HepG2 (cell line): Measurements from ENCODE around the gene CYP27A1. TPM values are rescaled to one million over a fixed set of nuclear protein-coding genes. Genes with fewer than 3 reads are reported as not detected.

Experiments
- ATAC-seq: fragments of 200-7000 bp; cut with Tn5 transposase; 3 replicates; pipeline ENCODE4 v1.9.1; 2020; ENCODE audit warnings: mild to moderate bottlenecking, moderate library complexity
- BruUV-seq: library from RNA; stranded (reverse); fragments of 400-500 nt; replicated peaks from 2 replicates; lab custom pipeline; 2021; lab: Mats Ljungman, UMichigan
- CTCF ChIA-PET: fragments of 300-600 bp; formaldehyde crosslinking; extraction: SDS; loops from one replicate; lab custom pipeline; 2021; ENCODE audit warnings: low total read pairs, inconsistent platforms, low intra/inter-chr PET ratio; lab: Yijun Ruan, JAX
- POLR2A ChIA-PET: fragments of 350-600 bp; sonication (Branson Sonifier 250); formaldehyde crosslinking; loops from one replicate; lab custom pipeline; 2020; ENCODE audit warnings: antibody characterized with exemption, inconsistent platforms; lab: Yijun Ruan, JAX
- DNase-seq: peaks from one replicate; pipeline ENCODE4 v3.0.0-alpha.2; 2015; ENCODE audit warnings: low spot score
- FAIRE-seq: peaks from 3 replicates; lab custom pipeline; 2011; peaks lifted over from hg19 to GRCh38; lab: Jason Lieb, UNC
- H2AFZ ChIP-seq: one replicate; pipeline ENCODE4 v1.6.1; 2011; ENCODE audit warnings: low read length, inconsistent platforms
- H3K27ac ChIP-seq: fragments of 300-600 bp; 3 replicates; pipeline ENCODE4 v1.8.0; 2011; ENCODE audit warnings: mixed run types, mild to moderate bottlenecking, mixed read lengths, low read length, inconsistent platforms; ENCODE audit not compliant: insufficient read depth; ENCODE audit errors: extremely low read length
- H3K27me3 ChIP-seq, 2 experiments: fragments of 200-600 bp in 1 of 2; 2 replicates in 1 of 2; 3 replicates in 1 of 2; pipeline versions ENCODE4 v1.6.0 to v1.8.0; 2011; ENCODE audit warnings: low read length in 2 of 2, mild to moderate bottlenecking in 2 of 2, moderate library complexity in 2 of 2, inconsistent platforms in 1 of 2; ENCODE audit not compliant: insufficient read depth in 2 of 2, control insufficient read depth in 1 of 2
- H3K36me3 ChIP-seq, 2 experiments: fragments of 200-600 bp in 1 of 2; replicated peaks in 1 of 2; 2 replicates in 1 of 2; 3 replicates in 1 of 2; pipeline versions ENCODE4 v1.5.1 to v1.8.0; 2011; ENCODE audit warnings: low read length in 2 of 2, inconsistent platforms in 1 of 2; ENCODE audit not compliant: insufficient read depth in 2 of 2, control insufficient read depth in 1 of 2
- H3K4me1 ChIP-seq: 2 replicates; pipeline ENCODE4 v1.5.1; 2012; ENCODE audit warnings: low read length, inconsistent platforms; ENCODE audit not compliant: insufficient read depth
- H3K4me2 ChIP-seq: 2 replicates; pipeline ENCODE4 v1.6.0; 2011; ENCODE audit warnings: low read depth, low read length, inconsistent platforms
- H3K4me3 ChIP-seq, 3 experiments: fragments of 200-600 bp in 1 of 3; sonication (generic), shearing (Covaris generic) in 1 of 3; replicated peaks in 1 of 3; 2 replicates each; pipeline ENCODE4 v1.5.1; 2011 to 2016; ENCODE audit warnings: low read length in 3 of 3, inconsistent platforms in 2 of 3, low read depth in 2 of 3, mild to moderate bottlenecking in 2 of 3, control low read depth in 1 of 3, mixed read lengths in 1 of 3; ENCODE audit not compliant: insufficient read depth in 1 of 3
- H3K79me2 ChIP-seq: one replicate; pipeline ENCODE4 v1.6.1; 2011; ENCODE audit warnings: low read length, inconsistent platforms; ENCODE audit not compliant: insufficient read depth
- H3K9ac ChIP-seq: 2 replicates; pipeline ENCODE4 v1.6.0; 2011; ENCODE audit warnings: mild to moderate bottlenecking, low read depth, low read length, inconsistent platforms; ENCODE audit not compliant: insufficient read depth
- H3K9me3 ChIP-seq: 2 replicates; pipeline ENCODE4 v1.5.1; 2012; ENCODE audit warnings: mild to moderate bottlenecking, low read length
- H4K20me1 ChIP-seq: 2 replicates; pipeline ENCODE4 v1.6.0; 2011; ENCODE audit warnings: inconsistent platforms, mild to moderate bottlenecking, low read length, moderate library complexity; ENCODE audit not compliant: insufficient read depth
- BHLHE40 ChIP-seq: IDR thresholded peaks from 2 replicates; pipeline ENCODE4 v1.6.1; 2011; ENCODE audit warnings: low read length, improper control_type of control experiment
- BRCA1 ChIP-seq: sonication (generic); formaldehyde crosslinking; IDR thresholded peaks from 2 replicates; pipeline ENCODE4 v1.4.0; 2020; ENCODE audit warnings: missing genetic modification reagents
- CEBPG ChIP-seq: IDR thresholded peaks from 2 replicates; pipeline ENCODE4 v1.6.1; 2016
- HNF4A ChIP-seq: sonication (generic); formaldehyde crosslinking; IDR thresholded peaks from 2 replicates; pipeline ENCODE4 v1.4.0; 2020; ENCODE audit warnings: missing genetic modification reagents
- MED8 ChIP-seq: sonication (generic); formaldehyde crosslinking; IDR thresholded peaks from 2 replicates; pipeline ENCODE4 v1.8.1; 2023; ENCODE audit warnings: mild to moderate bottlenecking, missing genetic modification reagents; ENCODE audit not compliant: insufficient replicate concordance
- NR2F1 ChIP-seq, 2 experiments: fragments of 450-650 bp in 1 of 2; formaldehyde crosslinking in 1 of 2; IDR thresholded peaks; 2 replicates each; pipeline versions ENCODE4 v1.5.0 to v1.6.1; 2016 to 2020; ENCODE audit warnings: mild to moderate bottlenecking in 1 of 2, missing compliant biosample characterization in 1 of 2, missing genetic modification reagents in 1 of 2, moderate library complexity in 1 of 2
- NR2F6 ChIP-seq, 2 experiments: IDR thresholded peaks; 2 replicates each; pipeline ENCODE4 v1.6.1; 2016; ENCODE audit warnings: antibody characterized with exemption in 1 of 2, mild to moderate bottlenecking in 1 of 2
- NR3C1 ChIP-seq: sonication (generic); formaldehyde crosslinking; IDR thresholded peaks from 2 replicates; pipeline ENCODE4 v1.4.0; 2020; ENCODE audit warnings: missing genetic modification reagents
- RARA ChIP-seq: IDR thresholded peaks from 2 replicates; pipeline ENCODE4 v1.6.1; 2016; ENCODE audit warnings: missing genetic modification reagents, missing compliant biosample characterization
- SALL1 ChIP-seq: sonication (generic); formaldehyde crosslinking; IDR thresholded peaks from 2 replicates; pipeline ENCODE4 v1.8.0; 2022; ENCODE audit warnings: mild to moderate bottlenecking, missing genetic modification reagents
- ZNF230 ChIP-seq: sonication (generic); formaldehyde crosslinking; IDR thresholded peaks from 2 replicates; pipeline ENCODE4 v1.4.0; 2020; ENCODE audit warnings: mild to moderate bottlenecking, missing genetic modification reagents
- ZNF263 ChIP-seq: sonication (generic); formaldehyde crosslinking; IDR thresholded peaks from 2 replicates; pipeline ENCODE4 v1.4.0; 2020; ENCODE audit warnings: missing genetic modification reagents
- ZNF713 ChIP-seq: sonication (generic); formaldehyde crosslinking; IDR thresholded peaks from 2 replicates; pipeline ENCODE4 v1.4.0; 2020; ENCODE audit warnings: mild to moderate bottlenecking, missing genetic modification reagents
- WGBS: methylation state at CpG from one replicate; pipeline ENCODE4 v1.1.6; 2017; ENCODE audit warnings: low lambda C conversion rate; 5-methylcytosine and 5-hydroxymethylcytosine counted together
- in situ Hi-C: cut with HindIII; loops from 2 replicates; pipeline ENCODE4 v1.10.0; 2017; ENCODE audit warnings: low pct_unique_long_range_greater_than_20kb; ENCODE audit not compliant: extremely low pct_ligation_motif_present
- intact Hi-C: fragments of 100-400 bp; cut with micrococcal nuclease; formaldehyde crosslinking; loops from one replicate; pipeline ENCODE4 v1.10.0; 2022; ENCODE audit not compliant: unreplicated experiment
- polyA plus RNA-seq, 8 experiments: library from polyadenylated mRNA; depleted of rRNA in 3 of 8; stranded (reverse) in 7 of 8; unstranded in 1 of 8; fragments of >200 nt; fragmentation: Illumina TruSeq in 4 of 8; extraction: Trizol in 4 of 8; gene quantifications; 2 replicates each; pipeline versions ENCODE4 v1.2.1 to v1.2.3, GENCODE V29; 2011 to 2016; ENCODE audit warnings: low read depth in 4 of 8, missing spikeins in 1 of 8, mixed read lengths in 1 of 8; ENCODE audit not compliant: insufficient read depth in 1 of 8
- total RNA-seq, 5 experiments: library from RNA; depleted of rRNA; stranded (reverse); fragments of >200 nt; fragmentation: Illumina TruSeq; extraction: Trizol; gene quantifications; 2 replicates each; pipeline ENCODE4 v1.2.3, GENCODE V29; 2016; ENCODE audit warnings: low read depth in 1 of 5
- TF ChIP-seq, protein P1 (sequence below): sonication (generic); formaldehyde crosslinking; IDR thresholded peaks from 2 replicates; pipeline ENCODE4 v1.8.1; 2022; ENCODE audit warnings: low read depth, mild to moderate bottlenecking, missing genetic modification reagents
- TF ChIP-seq, protein P2 (sequence below): IDR thresholded peaks from 2 replicates; pipeline ENCODE4 v1.6.1; 2016; ENCODE audit warnings: missing compliant biosample characterization, missing genetic modification reagents, borderline replicate concordance
- TF ChIP-seq, protein P3 (sequence below): sonication (generic); formaldehyde crosslinking; IDR thresholded peaks from 2 replicates; pipeline ENCODE4 v1.5.0; 2020; ENCODE audit warnings: mild to moderate bottlenecking, missing genetic modification reagents

Gene CYP27A1
- total and polyA plus RNA-seq, 2 of the 13 experiments (the other 11 are each of a cell fraction or from before 2014, with no cell fraction given) = 157 to 266 TPM

DNA sequence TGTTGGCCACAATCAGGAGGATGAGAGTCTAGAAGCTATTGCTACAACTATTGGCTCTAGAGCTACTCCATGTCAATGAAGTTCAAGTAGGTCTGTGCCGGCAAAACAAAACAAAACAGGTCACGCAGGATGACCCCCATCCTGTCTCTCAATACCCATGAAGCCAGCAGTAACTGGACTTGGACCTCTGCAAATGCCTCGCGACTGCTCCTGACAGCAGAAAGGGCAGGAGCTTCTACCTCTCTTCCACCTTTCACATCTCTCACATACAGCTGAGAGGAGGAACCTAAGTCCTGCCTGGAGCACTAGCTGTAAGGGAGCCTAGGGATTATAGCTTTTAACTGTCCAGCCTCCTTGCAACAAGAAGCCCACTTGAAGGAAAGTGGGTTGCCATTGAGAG lies 33.7 kb downstream of the CYP27A1 start:
- BruUV-seq = no TSS peak
- in situ Hi-C loops (no loop called here), intact Hi-C loops (no loop called here)
- CTCF ChIA-PET = no interaction called here
- DNase-seq = no peak
- H3K4me1 ChIP-seq = peaks cover 9% of the 10 kb centered on the region
- 77% methylated on average over 4 of the region's 4 CpGs for WGBS
- no peaks in the 10 kb centered on the region for H3K9me3 ChIP-seq
- peaks cover 41 to 79% of the 10 kb centered on the region in 2 experiments for H3K36me3 ChIP-seq
- no peak for FAIRE-seq
- ATAC-seq = peak; percentile 38
- H3K4me3 ChIP-seq = no peak overlapping the region
- H3K9ac ChIP-seq = no peak overlapping the region
- no peaks in the 10 kb centered on the region for H4K20me1 ChIP-seq
- no peak overlapping the region for H3K4me2 ChIP-seq
- no peaks in the 10 kb centered on the region for H3K27me3 ChIP-seq
- H3K27ac ChIP-seq = no peak overlapping the region
- H3K79me2 ChIP-seq = no peaks in the 10 kb centered on the region
- H2AFZ ChIP-seq = no peak overlapping the region
- POLR2A ChIA-PET = interaction anchor here (1.1 to 1.7 kb wide), 2 partner anchors 33 to 34 kb away, joined by 4 read pairs; partner anchors contain the start of gene CYP27A1
- 0 out of 4 replicates have a peak, but pooled peaks of 1 of the 2 experiments have one; percentile 9 for TF ChIP-seq NR2F1 (CRISPR knock-in tag; IDR thresholded peaks at IDR 0.05)
- TF ChIP-seq, protein P1, sequence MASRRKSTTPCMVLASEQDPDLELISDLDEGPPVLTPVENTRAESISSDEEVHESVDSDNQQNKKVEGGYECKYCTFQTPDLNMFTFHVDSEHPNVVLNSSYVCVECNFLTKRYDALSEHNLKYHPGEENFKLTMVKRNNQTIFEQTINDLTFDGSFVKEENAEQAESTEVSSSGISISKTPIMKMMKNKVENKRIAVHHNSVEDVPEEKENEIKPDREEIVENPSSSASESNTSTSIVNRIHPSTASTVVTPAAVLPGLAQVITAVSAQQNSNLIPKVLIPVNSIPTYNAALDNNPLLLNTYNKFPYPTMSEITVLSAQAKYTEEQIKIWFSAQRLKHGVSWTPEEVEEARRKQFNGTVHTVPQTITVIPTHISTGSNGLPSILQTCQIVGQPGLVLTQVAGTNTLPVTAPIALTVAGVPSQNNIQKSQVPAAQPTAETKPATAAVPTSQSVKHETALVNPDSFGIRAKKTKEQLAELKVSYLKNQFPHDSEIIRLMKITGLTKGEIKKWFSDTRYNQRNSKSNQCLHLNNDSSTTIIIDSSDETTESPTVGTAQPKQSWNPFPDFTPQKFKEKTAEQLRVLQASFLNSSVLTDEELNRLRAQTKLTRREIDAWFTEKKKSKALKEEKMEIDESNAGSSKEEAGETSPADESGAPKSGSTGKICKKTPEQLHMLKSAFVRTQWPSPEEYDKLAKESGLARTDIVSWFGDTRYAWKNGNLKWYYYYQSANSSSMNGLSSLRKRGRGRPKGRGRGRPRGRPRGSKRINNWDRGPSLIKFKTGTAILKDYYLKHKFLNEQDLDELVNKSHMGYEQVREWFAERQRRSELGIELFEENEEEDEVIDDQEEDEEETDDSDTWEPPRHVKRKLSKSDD (CRISPR knock-in tag) = no peak
- TF ChIP-seq, protein P2, sequence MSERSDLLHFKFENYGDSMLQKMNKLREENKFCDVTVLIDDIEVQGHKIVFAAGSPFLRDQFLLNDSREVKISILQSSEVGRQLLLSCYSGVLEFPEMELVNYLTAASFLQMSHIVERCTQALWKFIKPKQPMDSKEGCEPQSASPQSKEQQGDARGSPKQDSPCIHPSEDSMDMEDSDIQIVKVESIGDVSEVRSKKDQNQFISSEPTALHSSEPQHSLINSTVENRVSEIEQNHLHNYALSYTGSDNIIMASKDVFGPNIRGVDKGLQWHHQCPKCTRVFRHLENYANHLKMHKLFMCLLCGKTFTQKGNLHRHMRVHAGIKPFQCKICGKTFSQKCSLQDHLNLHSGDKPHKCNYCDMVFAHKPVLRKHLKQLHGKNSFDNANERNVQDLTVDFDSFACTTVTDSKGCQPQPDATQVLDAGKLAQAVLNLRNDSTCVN = peak; percentile 87
- TF ChIP-seq ZNF263 (CRISPR knock-in tag) = peak; percentile 74
- 0 out of 2 replicates have a peak, but pooled peaks have one; percentile 31 for TF ChIP-seq NR2F6 (IDR thresholded peaks at IDR 0.05)
- no peak for TF ChIP-seq NR2F6 (CRISPR knock-in tag; IDR thresholded peaks at IDR 0.05)
- TF ChIP-seq RARA = peak; percentile 22; the same call in 1 of the 2 replicates
- TF ChIP-seq CEBPG (CRISPR knock-in tag) = no peak
- peak; percentile 19; the same call in 1 of the 2 replicates for TF ChIP-seq SALL1 (CRISPR knock-in tag)
- TF ChIP-seq ZNF230 (CRISPR knock-in tag) = no peak
- TF ChIP-seq ZNF713 (CRISPR knock-in tag) = no peak
- no peak for TF ChIP-seq BHLHE40
- no peak for TF ChIP-seq MED8 (CRISPR knock-in tag)
- TF ChIP-seq, protein P3, sequence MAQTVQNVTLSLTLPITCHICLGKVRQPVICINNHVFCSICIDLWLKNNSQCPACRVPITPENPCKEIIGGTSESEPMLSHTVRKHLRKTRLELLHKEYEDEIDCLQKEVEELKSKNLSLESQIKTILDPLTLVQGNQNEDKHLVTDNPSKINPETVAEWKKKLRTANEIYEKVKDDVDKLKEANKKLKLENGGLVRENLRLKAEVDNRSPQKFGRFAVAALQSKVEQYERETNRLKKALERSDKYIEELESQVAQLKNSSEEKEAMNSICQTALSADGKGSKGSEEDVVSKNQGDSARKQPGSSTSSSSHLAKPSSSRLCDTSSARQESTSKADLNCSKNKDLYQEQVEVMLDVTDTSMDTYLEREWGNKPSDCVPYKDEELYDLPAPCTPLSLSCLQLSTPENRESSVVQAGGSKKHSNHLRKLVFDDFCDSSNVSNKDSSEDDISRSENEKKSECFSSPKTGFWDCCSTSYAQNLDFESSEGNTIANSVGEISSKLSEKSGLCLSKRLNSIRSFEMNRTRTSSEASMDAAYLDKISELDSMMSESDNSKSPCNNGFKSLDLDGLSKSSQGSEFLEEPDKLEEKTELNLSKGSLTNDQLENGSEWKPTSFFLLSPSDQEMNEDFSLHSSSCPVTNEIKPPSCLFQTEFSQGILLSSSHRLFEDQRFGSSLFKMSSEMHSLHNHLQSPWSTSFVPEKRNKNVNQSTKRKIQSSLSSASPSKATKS (CRISPR knock-in tag) = no peak
- peak; percentile 35; the same call in 1 of the 2 replicates for TF ChIP-seq HNF4A (CRISPR knock-in tag)
- TF ChIP-seq NR3C1 (CRISPR knock-in tag) = no peak
- TF ChIP-seq BRCA1 (CRISPR knock-in tag) = no peak
